ENCODE data around the gene NR1I3.
"Not testable (repeated sequence)": the region's sequence is repeated elsewhere in the genome, so short reads cannot be mapped to it uniquely, and the experiment has no call there.

The NR1I3 gene

DNA sequence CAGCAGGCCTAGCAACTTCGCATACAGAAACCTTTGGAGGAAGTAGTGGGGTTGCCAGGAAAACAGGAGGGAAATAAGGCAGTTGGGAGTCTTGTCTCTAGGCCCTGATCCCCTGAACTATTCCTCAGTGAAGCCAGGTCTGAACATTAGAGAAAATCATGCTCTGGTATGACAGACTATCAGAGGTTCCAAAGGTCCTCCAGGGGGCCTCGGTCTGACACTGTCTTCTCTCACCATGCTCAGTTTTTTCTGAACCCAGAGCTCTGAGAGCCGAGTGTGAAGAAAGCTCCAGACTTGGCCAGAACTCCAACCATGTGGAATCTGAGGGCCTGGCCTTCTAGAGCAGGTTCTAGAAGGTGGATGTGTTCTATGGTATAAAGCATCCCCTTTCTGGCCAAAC is 8.1 kb downstream of the NR1I3 start:
- peak overlapping the region; percentile 35 for H3K27ac Mint-ChIP-seq

GRCh38 chr1:161228032-161228431 is 10.0 kb downstream of the NR1I3 start:
- no peak for DNase-seq
- peaks cover 2% of the 10 kb centered on the region for H3K27me3 Mint-ChIP-seq
- H3K4me3 Mint-ChIP-seq = peak overlapping the region; percentile 98
- no peak for ATAC-seq
- no peaks in the 10 kb centered on the region for H3K9me3 Mint-ChIP-seq
- H3K4me1 Mint-ChIP-seq = peaks cover 29% of the 10 kb centered on the region
- H3K27ac Mint-ChIP-seq = no peak overlapping the region
- H3K36me3 Mint-ChIP-seq (ENCODE audit: low read depth) = peaks cover 18% of the 10 kb centered on the region

More for the DNA sequence above, 8.1 kb downstream of the NR1I3 start:
- DNase-seq (no peak), ATAC-seq (no peak)
- Mint-ChIP-seq H3K27me3 (no peaks in the 10 kb centered on the region), H3K4me1 (peaks cover 26% of the 10 kb centered on the region), H3K36me3 (ENCODE audit: low read depth) (peaks cover 18% of the 10 kb centered on the region), H3K9me3 (no peaks in the 10 kb centered on the region), H3K4me3 (no peak overlapping the region)

DNA sequence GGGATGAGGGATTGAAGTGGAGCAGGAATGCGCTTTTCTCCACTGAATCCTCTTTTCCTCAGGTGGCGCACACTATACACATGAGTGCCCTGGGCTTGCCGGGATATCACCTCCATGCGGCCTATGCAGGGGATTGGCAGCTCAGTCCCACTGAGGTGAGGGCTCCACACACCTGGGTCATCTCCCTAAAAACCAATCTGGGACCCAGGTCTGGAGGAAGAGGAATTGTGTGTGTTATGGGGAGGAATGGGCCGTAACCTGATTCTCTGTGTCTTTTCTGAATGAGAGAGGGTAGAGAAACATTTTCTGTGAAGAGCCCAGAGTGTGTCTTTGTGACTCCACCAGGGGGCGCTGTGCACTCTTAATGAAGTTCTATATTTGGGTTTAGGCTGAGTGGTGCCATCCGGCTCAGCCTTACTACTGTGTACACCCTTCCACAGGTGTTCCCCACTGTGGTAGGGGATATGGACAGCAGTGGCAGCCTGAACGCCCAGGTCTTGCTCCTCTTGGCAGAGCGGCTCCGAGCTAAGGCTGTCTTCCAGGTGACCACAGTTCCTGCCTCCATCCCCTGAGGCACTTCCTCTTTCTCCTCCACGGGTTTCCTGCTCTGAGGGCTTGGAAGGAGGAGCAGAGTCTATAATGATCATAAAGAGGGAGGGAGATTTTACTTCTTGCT is 10.7 kb downstream of the NR1I3 start:
- peaks cover 2% of the 10 kb centered on the region for H3K27me3 Mint-ChIP-seq

GRCh38 chr1:161226759-161227158 is 11.2 kb downstream of the NR1I3 start:
- H3K4me3 Mint-ChIP-seq = peak overlapping the region; percentile 98
- DNase-seq (no peak), ATAC-seq (no peak)
- no peaks in the 10 kb centered on the region for H3K9me3 Mint-ChIP-seq
- H3K27me3 Mint-ChIP-seq = peaks cover 2% of the 10 kb centered on the region
- peaks cover 34% of the 10 kb centered on the region for H3K4me1 Mint-ChIP-seq
- peaks cover 18% of the 10 kb centered on the region for H3K36me3 Mint-ChIP-seq (ENCODE audit: low read depth)
- peak overlapping the region; percentile 97 for H3K27ac Mint-ChIP-seq

More for the DNA sequence above, 10.7 kb downstream of the NR1I3 start:
- Mint-ChIP-seq H3K9me3 (no peaks in the 10 kb centered on the region), H3K4me1 (peaks cover 30% of the 10 kb centered on the region), H3K4me3 (peak overlapping the region; percentile 98), H3K27ac (peak overlapping the region; percentile 97), H3K36me3 (ENCODE audit: low read depth) (peaks cover 18% of the 10 kb centered on the region)
- DNase-seq (peak; percentile 91), ATAC-seq (peak; percentile 47)

GRCh38 chr1:161226320-161226711 is 11.7 kb downstream of the NR1I3 start:
- Mint-ChIP-seq H3K36me3 (ENCODE audit: low read depth) (peaks cover 18% of the 10 kb centered on the region), H3K9me3 (no peaks in the 10 kb centered on the region), H3K4me1 (peaks cover 37% of the 10 kb centered on the region), H3K4me3 (peak overlapping the region; percentile 98), H3K27me3 (peaks cover 2% of the 10 kb centered on the region), H3K27ac (peak overlapping the region; percentile 97)
- DNase-seq (no peak), ATAC-seq (no peak)

GRCh38 chr1:161225534-161226319 is 12.3 kb downstream of the NR1I3 start, which contains the start of gene TOMM40L:
Gene TOMM40L, plus strand, starts transcription at chr1:161226060. Its CDS starts 430 bp downstream, at chr1:161226490.
- peak; percentile 80 for DNase-seq
- H3K4me3 Mint-ChIP-seq = peak within 1 kb of the TSS; percentile 98
- H3K27me3 Mint-ChIP-seq = peaks cover 2% of the 10 kb centered on the region
- peaks cover 18% of the 10 kb centered on the region for H3K36me3 Mint-ChIP-seq (ENCODE audit: low read depth)
- peaks cover 40% of the 10 kb centered on the region for H3K4me1 Mint-ChIP-seq
- no peaks in the 10 kb centered on the region for H3K9me3 Mint-ChIP-seq
- H3K27ac Mint-ChIP-seq = peak within 1 kb of the TSS; percentile 97
- ATAC-seq = peak; percentile 97

DNA sequence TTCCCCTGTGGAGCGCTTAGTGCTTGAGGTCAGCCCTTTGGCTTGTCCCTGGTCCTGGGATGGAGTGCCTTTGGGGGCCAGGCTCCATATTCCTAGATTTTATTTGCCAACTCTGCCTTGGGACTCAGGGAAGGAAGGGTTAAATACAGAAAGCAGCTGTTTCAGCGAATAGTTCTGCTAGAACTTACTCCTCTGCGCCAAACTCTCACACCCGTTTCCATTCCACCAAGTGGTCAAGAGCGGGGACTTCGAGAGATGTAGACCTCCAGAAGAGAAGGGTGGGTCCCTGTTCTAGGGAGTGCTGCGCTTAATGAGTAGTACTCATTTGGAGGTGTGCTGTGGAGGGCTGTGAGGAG is 12.8 kb downstream of the NR1I3 start:
- no peaks in the 10 kb centered on the region for H3K9me3 Mint-ChIP-seq
- DNase-seq = no peak
- peaks cover 15% of the 10 kb centered on the region for H3K36me3 Mint-ChIP-seq (ENCODE audit: low read depth)
- peak; percentile 3 for ATAC-seq
- H3K4me1 Mint-ChIP-seq = peaks cover 44% of the 10 kb centered on the region
- peaks cover 2% of the 10 kb centered on the region for H3K27me3 Mint-ChIP-seq
- H3K4me3 Mint-ChIP-seq = peak overlapping the region; percentile 98
- peak overlapping the region; percentile 97 for H3K27ac Mint-ChIP-seq

DNA sequence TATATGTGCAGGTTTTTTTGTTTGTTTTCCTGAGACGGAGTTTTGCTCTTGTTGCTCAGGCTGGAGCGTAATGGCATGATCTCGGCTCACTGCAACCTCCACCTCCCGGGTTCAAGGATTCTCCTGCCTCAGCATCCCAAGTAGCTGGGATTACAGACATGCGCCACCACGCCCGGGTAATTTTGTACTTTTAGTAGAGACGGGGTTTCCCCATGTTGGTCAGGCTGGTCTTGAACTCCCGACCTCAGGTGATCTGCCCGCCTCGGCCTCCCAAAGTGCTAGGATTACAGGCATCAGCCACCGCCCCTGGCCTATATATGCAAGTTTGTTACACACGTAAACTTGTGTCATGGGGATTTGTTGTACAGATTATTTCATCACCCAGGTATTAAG is 13.3 kb downstream of the NR1I3 start:
- not testable (repeated sequence) for H3K4me3 Mint-ChIP-seq, H3K27ac Mint-ChIP-seq, DNase-seq, H3K9me3 Mint-ChIP-seq, H3K27me3 Mint-ChIP-seq, ATAC-seq
- H3K36me3 Mint-ChIP-seq (ENCODE audit: low read depth) = peaks cover 15% of the 10 kb centered on the region
- peaks cover 49% of the 10 kb centered on the region for H3K4me1 Mint-ChIP-seq

- H3K27me3 Mint-ChIP-seq = peaks cover 2% of the 10 kb centered on the region
- no peaks in the 10 kb centered on the region for H3K9me3 Mint-ChIP-seq
- no peak overlapping the region for H3K4me3 Mint-ChIP-seq
- DNase-seq (no peak), ATAC-seq (no peak)
- peaks cover 13% of the 10 kb centered on the region for H3K36me3 Mint-ChIP-seq (ENCODE audit: low read depth)
- peak overlapping the region; percentile 43 for H3K27ac Mint-ChIP-seq
- peaks cover 55% of the 10 kb centered on the region for H3K4me1 Mint-ChIP-seq
Observed at GRCh38 chr1:161223805-161224694, 14.0 kb downstream of the NR1I3 start.

DNA sequence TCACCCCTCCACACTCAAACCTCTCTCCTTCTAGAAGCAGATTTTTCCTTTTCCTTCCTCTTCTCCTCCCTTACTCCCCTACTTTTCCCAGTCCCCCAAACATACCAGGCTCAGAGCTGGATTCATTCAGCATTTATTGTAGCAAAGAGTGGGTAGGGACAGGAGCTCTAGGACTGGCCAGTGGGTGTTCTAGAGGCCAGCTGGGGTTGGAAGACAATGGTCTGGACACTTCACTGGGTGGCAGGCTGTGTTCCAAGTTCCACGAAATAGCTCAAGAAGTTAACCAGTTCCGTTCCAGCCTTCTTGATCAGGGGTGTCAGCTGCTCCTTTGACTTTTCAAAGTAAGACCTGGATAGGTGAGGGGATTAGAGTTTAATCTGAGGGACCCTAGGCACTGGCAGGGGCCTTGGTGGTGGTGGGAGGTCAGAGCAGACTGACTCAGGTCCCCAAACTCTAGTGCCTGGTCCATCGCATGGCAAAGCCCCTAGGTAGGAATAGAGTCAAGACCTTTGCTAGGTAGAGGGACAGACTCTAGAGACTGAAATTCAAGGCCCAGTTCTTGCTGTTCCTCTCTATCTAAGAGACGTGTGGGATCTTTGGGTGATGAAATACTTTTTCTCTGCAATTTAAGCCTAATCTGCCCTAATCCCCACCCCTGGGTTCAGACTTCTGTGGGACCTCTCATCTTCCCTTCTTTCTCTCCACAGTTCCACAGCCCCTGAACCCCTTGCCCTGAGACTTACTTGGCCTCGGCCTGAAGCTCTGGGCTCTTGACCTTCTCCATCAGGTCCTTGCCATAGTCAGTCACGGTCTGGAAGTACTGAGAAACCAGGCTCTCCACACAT is 15.6 kb downstream of the NR1I3 start:
- Mint-ChIP-seq H3K27me3 (peaks cover 2% of the 10 kb centered on the region), H3K27ac (no peak overlapping the region), H3K4me1 (peaks cover 65% of the 10 kb centered on the region), H3K4me3 (no peak overlapping the region), H3K36me3 (ENCODE audit: low read depth) (no peaks in the 10 kb centered on the region), H3K9me3 (no peaks in the 10 kb centered on the region)
- ATAC-seq (no peak), DNase-seq (no peak)

DNA sequence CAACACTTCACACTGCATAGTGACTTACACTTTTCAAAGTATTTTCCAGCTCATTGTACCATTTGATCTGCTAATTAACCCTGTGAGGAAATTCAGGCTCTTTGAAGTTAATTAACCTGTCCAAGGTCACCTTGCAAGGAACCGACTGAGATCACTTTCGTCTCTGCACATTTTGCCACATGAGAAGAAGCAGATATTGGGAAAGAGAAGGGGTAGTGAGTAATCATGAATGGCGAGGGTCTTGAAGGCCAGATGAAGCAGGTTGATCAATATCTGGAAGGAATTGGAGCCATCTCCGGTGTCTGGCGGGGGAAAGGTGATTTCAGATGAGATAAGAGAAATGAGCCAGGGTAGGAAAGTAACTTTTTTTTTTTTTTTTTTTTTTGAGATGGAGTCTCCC is 18.0 kb downstream of the NR1I3 start:
- ATAC-seq (no peak), DNase-seq (no peak)
- peaks cover 60% of the 10 kb centered on the region for H3K4me1 Mint-ChIP-seq
- peak overlapping the region; percentile 7 for H3K27ac Mint-ChIP-seq
- H3K4me3 Mint-ChIP-seq = no peak overlapping the region
- no peaks in the 10 kb centered on the region for H3K9me3 Mint-ChIP-seq
- H3K27me3 Mint-ChIP-seq = peaks cover 2% of the 10 kb centered on the region
- peaks cover 3% of the 10 kb centered on the region for H3K36me3 Mint-ChIP-seq (ENCODE audit: low read depth)

DNA sequence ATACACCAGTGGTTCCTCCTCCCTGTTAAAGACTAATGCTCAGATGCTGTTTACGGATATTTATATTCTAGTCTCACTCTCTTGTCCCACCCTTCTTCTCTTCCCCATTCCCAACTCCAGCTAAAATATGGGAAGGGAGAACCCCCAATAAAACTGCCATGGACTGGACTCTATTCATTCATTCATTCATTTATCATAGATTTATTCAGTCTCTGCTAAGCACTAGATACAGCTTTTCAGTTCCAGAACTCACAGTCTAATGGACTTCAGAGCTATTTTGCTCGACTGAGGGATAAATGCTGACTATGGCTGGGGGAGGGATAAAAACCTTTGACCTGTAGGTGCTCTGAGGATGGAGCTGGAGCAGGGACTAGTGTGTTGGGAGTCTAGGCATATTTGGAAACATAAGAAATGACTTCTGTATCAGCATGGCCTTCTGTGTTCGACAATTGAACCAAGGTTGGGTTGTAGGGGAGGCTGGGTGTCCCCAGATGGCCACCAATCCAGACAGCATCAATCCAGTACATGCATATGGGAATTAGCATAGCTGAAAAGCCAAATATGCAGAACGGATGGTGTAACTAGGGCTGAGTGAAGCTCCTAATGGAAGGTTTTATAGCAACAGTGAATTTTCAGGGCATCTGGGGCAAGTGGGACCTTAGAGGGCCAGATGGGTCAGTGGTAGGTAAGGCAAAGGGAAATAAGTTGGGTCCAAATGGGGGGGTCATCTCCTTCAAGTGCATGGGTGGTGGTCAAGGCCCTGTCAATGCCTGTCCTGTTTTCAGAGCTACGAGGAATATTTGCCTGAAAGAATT is 18.7 kb downstream of the NR1I3 start:
- peaks cover 7% of the 10 kb centered on the region for H3K36me3 Mint-ChIP-seq (ENCODE audit: low read depth)
- H3K27ac Mint-ChIP-seq = peak overlapping the region; percentile 75
- DNase-seq (no peak), ATAC-seq (no peak)
- H3K4me1 Mint-ChIP-seq = peaks cover 63% of the 10 kb centered on the region
- H3K9me3 Mint-ChIP-seq = no peaks in the 10 kb centered on the region
- H3K4me3 Mint-ChIP-seq = no peak overlapping the region
- peaks cover 2% of the 10 kb centered on the region for H3K27me3 Mint-ChIP-seq
